ENCODE data around the gene ARFGEF3. TPM values are rescaled to one million over a fixed set of nuclear protein-coding genes. Genes with fewer than 3 reads are reported as not detected.

ARFGEF3 gene
- under 0.01 TPM in 2 replicates for total RNA-seq

DNA sequence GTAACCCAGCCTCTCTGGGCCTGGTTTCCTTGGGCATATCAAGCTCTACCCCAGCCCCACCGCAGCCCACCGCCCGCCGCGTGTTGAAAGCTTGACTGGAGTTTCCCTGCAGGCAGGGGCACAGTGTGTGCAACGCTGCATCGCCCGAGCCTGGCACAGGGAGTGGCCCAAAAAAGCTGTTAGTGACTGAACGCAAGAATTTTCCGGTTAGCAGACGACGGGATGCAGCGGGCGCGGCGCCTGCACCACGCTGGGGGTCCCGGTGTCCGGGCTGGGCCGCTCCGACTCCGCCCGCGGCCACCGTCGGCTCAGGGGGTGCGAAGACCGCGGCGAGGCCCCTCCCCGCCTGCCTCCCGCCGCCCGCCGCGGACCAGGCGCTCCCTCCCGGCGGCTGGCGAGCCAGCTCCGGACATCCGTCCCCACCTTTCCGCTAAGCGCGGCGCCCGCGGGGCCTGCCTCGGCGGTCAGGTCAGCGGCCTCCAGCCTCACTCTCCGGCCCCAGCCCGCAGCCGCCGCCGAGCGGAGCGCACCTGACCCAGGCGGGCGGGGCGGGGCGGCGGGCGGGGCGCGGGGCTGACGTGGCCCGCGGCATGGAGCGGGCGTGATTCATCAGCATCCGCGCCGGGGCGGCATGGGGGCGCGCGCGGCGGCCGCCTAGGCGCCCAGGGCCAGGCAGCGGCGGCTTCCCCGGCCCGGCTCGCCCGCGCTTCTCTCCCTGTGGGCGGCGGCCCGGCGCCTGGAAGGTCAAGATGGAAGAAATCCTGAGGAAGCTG is at the start of gene ARFGEF3:
Gene ARFGEF3 (plus strand): TSS at position 602 of the 773 bp plus-strand sequence. CDS start 148 bp downstream, at position 750.
- peak within 1 kb of the TSS; percentile 87 for H2AFZ ChIP-seq (ENCODE audit: low read length)
- H4K20me1 ChIP-seq (ENCODE audit: insufficient read depth, low read length), result no peaks in the 10 kb centered on the region
- H3K4me2 ChIP-seq (ENCODE audit: insufficient read depth, low read length), result peak within 1 kb of the TSS; percentile 85
- peaks cover 59% of the 10 kb centered on the region for H3K27me3 ChIP-seq (ENCODE audit: insufficient read depth, low read length)
- no peaks in the 10 kb centered on the region for H3K9me3 ChIP-seq (ENCODE audit: low read depth, low read length)
- H3K4me1 ChIP-seq (ENCODE audit: insufficient read depth, low read length), result peaks cover 4% of the 10 kb centered on the region
- TF ChIP-seq, protein P1, sequence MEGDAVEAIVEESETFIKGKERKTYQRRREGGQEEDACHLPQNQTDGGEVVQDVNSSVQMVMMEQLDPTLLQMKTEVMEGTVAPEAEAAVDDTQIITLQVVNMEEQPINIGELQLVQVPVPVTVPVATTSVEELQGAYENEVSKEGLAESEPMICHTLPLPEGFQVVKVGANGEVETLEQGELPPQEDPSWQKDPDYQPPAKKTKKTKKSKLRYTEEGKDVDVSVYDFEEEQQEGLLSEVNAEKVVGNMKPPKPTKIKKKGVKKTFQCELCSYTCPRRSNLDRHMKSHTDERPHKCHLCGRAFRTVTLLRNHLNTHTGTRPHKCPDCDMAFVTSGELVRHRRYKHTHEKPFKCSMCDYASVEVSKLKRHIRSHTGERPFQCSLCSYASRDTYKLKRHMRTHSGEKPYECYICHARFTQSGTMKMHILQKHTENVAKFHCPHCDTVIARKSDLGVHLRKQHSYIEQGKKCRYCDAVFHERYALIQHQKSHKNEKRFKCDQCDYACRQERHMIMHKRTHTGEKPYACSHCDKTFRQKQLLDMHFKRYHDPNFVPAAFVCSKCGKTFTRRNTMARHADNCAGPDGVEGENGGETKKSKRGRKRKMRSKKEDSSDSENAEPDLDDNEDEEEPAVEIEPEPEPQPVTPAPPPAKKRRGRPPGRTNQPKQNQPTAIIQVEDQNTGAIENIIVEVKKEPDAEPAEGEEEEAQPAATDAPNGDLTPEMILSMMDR (IDR thresholded peaks at IDR 0.05; ENCODE audit: extremely low read depth, low read depth, low read length), result no peak
- peak within 1 kb of the TSS; percentile 69 for H3K4me3 ChIP-seq (ENCODE audit: insufficient read depth, low read length)
- no peaks in the 10 kb centered on the region for H3K79me2 ChIP-seq (ENCODE audit: insufficient read depth, low read length)
- no peak within 1 kb of the TSS for H3K27ac ChIP-seq (ENCODE audit: low read depth, low read length)
- no peaks in the 10 kb centered on the region for H3K36me3 ChIP-seq (ENCODE audit: insufficient read depth, low read length)
- peak; percentile 96 for DNase-seq (ENCODE audit: insufficient read length, low spot score, missing footprints)

DNA sequence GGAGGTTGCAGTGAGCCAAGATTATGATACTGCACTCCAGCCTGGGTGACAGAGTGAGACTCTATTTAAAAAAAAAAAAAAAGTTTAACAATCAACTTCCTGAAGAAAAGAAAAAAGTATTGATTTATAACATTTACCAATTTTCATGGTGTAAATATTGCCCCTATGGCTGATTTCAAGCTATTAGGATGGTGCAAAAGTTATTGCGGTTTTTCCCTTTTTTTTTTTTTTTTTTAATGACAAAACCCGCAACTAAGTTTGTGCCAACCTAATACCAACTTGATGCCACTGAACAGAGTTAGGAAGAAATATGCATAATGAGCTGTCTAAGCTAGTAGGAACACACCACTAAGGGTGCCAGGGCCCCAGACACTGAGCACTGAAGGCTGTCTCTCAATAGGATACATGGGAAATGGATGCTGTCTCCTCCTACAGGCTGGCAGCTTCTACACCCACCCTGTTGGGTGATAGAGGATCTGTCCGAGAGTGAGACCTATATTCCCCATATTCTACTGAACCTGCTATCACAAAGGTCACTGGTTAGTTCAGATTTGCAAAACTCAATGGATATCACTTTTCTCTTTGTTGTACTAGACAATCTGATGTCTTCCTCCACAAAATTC is 48.0 kb upstream of the ARFGEF3 start:
- Histone ChIP-seq H3K27me3 (ENCODE audit: insufficient read depth, low read length) (peaks cover 22% of the 10 kb centered on the region), H3K4me3 (ENCODE audit: insufficient read depth, low read length) (no peak overlapping the region), H3K9me3 (ENCODE audit: low read depth, low read length) (no peaks in the 10 kb centered on the region), H3K4me1 (ENCODE audit: insufficient read depth, low read length) (no peaks in the 10 kb centered on the region), H3K4me2 (ENCODE audit: insufficient read depth, low read length) (no peak overlapping the region), H3K36me3 (ENCODE audit: insufficient read depth, low read length) (no peaks in the 10 kb centered on the region), H3K27ac (ENCODE audit: low read depth, low read length) (no peak overlapping the region), H3K79me2 (ENCODE audit: insufficient read depth, low read length) (no peaks in the 10 kb centered on the region), H4K20me1 (ENCODE audit: insufficient read depth, low read length) (no peaks in the 10 kb centered on the region), H2AFZ (ENCODE audit: low read length) (no peak overlapping the region)
- no peak for DNase-seq (ENCODE audit: insufficient read length, low spot score, missing footprints)
- TF ChIP-seq, protein P1 (IDR thresholded peaks at IDR 0.05; ENCODE audit: extremely low read depth, low read depth, low read length), result no peak

- H2AFZ ChIP-seq (ENCODE audit: low read length), result no peak overlapping the region
- no peaks in the 10 kb centered on the region for H3K9me3 ChIP-seq (ENCODE audit: low read depth, low read length)
- no peak overlapping the region for H3K27ac ChIP-seq (ENCODE audit: low read depth, low read length)
- no peaks in the 10 kb centered on the region for H3K36me3 ChIP-seq (ENCODE audit: insufficient read depth, low read length)
- no peaks in the 10 kb centered on the region for H4K20me1 ChIP-seq (ENCODE audit: insufficient read depth, low read length)
- no peaks in the 10 kb centered on the region for H3K79me2 ChIP-seq (ENCODE audit: insufficient read depth, low read length)
- TF ChIP-seq, protein P1 (IDR thresholded peaks at IDR 0.05; ENCODE audit: extremely low read depth, low read depth, low read length), result no peak
- peaks cover 26% of the 10 kb centered on the region for H3K27me3 ChIP-seq (ENCODE audit: insufficient read depth, low read length)
- H3K4me3 ChIP-seq (ENCODE audit: insufficient read depth, low read length), result no peak overlapping the region
- no peak for DNase-seq (ENCODE audit: insufficient read length, low spot score, missing footprints)
- no peaks in the 10 kb centered on the region for H3K4me1 ChIP-seq (ENCODE audit: insufficient read depth, low read length)
- no peak overlapping the region for H3K4me2 ChIP-seq (ENCODE audit: insufficient read depth, low read length)
These were observed 46.5 kb upstream of the ARFGEF3 start for GRCh38 chr6:138115201-138115600.
